K562 (cell line): ENCODE data around the gene HRAS. TPM values are rescaled to one million over a fixed set of nuclear protein-coding genes. Genes with fewer than 3 reads are reported as not detected.

Source experiments
- BDP1 ChIP-seq: IDR thresholded peaks from 3 replicates; pipeline ENCODE4 v1.6.1; 2011; ENCODE audit not compliant: insufficient read length, insufficient read depth
- GATA2 ChIP-seq: sonication (generic); formaldehyde crosslinking; IDR thresholded peaks from 2 replicates; pipeline ENCODE4 v1.4.0; 2020; ENCODE audit warnings: mild to moderate bottlenecking, missing genetic modification reagents
- NFE2 ChIP-seq: IDR thresholded peaks from 2 replicates; pipeline ENCODE4 v1.6.1; 2014; ENCODE audit warnings: antibody characterized with exemption, low read depth
- RNF219 ChIP-seq: fragments of 250-450 bp; sonication (Bioruptor Pico); IDR thresholded peaks from 2 replicates; pipeline ENCODE4 v1.5.0; 2022; ENCODE audit warnings: mild to moderate bottlenecking
- SAFB ChIP-seq: fragments of 200-400 bp; formaldehyde crosslinking; IDR thresholded peaks from 2 replicates; pipeline ENCODE4 v1.6.1; 2017; ENCODE audit warnings: low read depth, low read length, borderline replicate concordance
- SMAD3 ChIP-seq: fragments of 450-650 bp; formaldehyde crosslinking; conservative IDR thresholded peaks from 2 replicates; pipeline ENCODE4 v1.4.0; 2020; ENCODE audit warnings: mild to moderate bottlenecking
- SREBF2 ChIP-seq: sonication (generic); formaldehyde crosslinking; IDR thresholded peaks from 2 replicates; pipeline ENCODE4 v1.4.0; 2020; ENCODE audit warnings: mild to moderate bottlenecking, missing genetic modification reagents
- TAL1 ChIP-seq: fragments of 450-650 bp; IDR thresholded peaks from 2 replicates; pipeline ENCODE4 v1.6.1; 2016; ENCODE audit warnings: mild to moderate bottlenecking
- TOE1 ChIP-seq, 2 experiments: fragments of 450-650 bp in 1 of 2; sonication (generic) in 1 of 2; formaldehyde crosslinking in 1 of 2; IDR thresholded peaks; 2 replicates each; pipeline versions ENCODE4 v1.7.1 to v1.8.0; 2016 to 2022; ENCODE audit warnings: borderline replicate concordance in 2 of 2, mild to moderate bottlenecking in 2 of 2, antibody characterized with exemption in 1 of 2, inconsistent platforms in 1 of 2, low read depth in 1 of 2, missing genetic modification reagents in 1 of 2, moderate library complexity in 1 of 2
- ZEB2 ChIP-seq: fragments of 450-650 bp; IDR thresholded peaks from 2 replicates; pipeline ENCODE4 v1.6.1; 2016
- ZNF224 ChIP-seq: sonication (generic); formaldehyde crosslinking; IDR thresholded peaks from 2 replicates; pipeline ENCODE4 v1.8.0; 2022; ENCODE audit warnings: mild to moderate bottlenecking, missing genetic modification reagents
- polyA plus RNA-seq, 8 experiments: library from polyadenylated mRNA; depleted of rRNA in 4 of 8; stranded (reverse) in 5 of 8; unstranded in 3 of 8; fragments of >200 nt; fragmentation: Nextera tagmentation in 2 of 8; fragmentation: Illumina TruSeq in 1 of 8; extraction: Ambion mirVana in 2 of 8; extraction: Trizol in 1 of 8; gene quantifications; 2 replicates each; pipeline versions ENCODE4 v1.2.1 to v1.2.3, GENCODE V29; 2011 to 2014; ENCODE audit warnings: inconsistent platforms in 1 of 8, missing spikeins in 1 of 8
- total RNA-seq, 7 experiments: library from RNA; depleted of rRNA in 6 of 7; stranded (reverse); fragments of >200 nt in 6 of 7; fragmentation: Illumina TruSeq in 2 of 7; extraction: Trizol in 2 of 7; gene quantifications; 2 replicates each; pipeline versions ENCODE4 v1.2.1 to v1.2.3, GENCODE V29; 2011 to 2021; ENCODE audit warnings: low replicate concordance in 1 of 7
- TF ChIP-seq, protein P1 (sequence below): fragments of 250-450 bp; sonication (Bioruptor Pico); IDR thresholded peaks from 2 replicates; pipeline ENCODE4 v1.4.0; 2020; ENCODE audit warnings: borderline replicate concordance
- TF ChIP-seq, protein P2 (sequence below): sonication (generic); formaldehyde crosslinking; IDR thresholded peaks from 2 replicates; pipeline ENCODE4 v1.5.0; 2020; ENCODE audit warnings: missing genetic modification reagents

The HRAS gene
- total and polyA plus RNA-seq, 9 of the 15 experiments (the other 6 are each of a cell fraction or from before 2014, with no cell fraction given) = 2.8 to 73.5 (median 29.6) TPM

DNA sequence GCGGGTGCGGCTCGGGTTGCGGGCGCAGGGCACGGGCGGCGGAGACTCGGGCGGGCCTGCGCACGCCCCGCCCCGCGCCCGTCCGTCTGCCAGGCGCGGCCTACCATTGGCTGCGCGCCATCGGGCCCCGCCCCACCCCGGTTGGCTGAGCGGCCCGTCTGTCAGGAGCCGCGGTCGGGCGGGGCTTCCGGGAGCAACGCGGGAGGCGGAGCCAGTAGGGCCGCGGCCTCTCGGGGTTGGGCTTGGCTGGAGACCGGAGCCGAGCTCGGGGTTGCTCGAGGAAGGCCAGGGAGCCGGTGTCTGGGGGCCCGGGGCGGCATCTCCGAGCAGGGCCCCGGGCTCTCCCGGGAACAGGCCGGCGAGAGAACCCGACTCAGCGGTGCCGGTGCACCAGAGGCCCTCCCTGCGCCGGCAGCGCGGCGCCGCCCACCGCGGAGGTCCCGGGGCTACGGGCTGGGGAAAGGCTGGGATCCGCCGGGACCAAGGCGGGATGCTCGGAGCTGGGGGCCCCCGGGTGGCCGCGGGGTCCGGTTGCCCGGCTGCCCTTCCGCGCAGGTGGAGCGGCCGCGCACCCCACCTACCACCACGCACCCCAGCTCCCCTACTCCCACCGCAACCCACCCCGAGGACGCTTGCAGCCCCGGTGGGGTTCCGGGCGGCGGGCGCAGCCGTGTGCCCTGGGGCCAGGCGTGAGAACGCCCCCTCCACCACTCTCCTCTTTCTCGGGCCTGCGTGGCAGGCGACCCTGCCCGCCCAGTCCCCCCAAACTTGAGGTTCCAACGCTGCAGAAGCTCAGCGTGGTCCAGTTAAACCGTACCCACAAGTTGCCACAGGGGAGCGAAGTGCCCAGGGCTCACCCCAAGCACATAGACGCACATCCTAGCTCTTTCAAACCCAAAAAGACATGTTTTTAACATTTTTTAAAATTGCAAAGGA, at the start of gene HRAS (continued):
- TF ChIP-seq SMAD3 (CRISPR knock-in tag) = no peak
- TF ChIP-seq GATA2 (CRISPR knock-in tag) = no peak
- TF ChIP-seq, protein P1, sequence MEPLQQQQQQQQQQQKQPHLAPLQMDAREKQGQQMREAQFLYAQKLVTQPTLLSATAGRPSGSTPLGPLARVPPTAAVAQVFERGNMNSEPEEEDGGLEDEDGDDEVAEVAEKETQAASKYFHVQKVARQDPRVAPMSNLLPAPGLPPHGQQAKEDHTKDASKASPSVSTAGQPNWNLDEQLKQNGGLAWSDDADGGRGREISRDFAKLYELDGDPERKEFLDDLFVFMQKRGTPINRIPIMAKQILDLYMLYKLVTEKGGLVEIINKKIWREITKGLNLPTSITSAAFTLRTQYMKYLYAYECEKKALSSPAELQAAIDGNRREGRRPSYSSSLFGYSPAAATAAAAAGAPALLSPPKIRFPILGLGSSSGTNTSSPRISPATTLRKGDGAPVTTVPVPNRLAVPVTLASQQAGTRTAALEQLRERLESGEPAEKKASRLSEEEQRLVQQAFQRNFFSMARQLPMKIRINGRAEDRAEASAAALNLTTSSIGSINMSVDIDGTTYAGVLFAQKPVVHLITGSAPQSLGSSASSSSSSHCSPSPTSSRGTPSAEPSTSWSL = no peak
- TF ChIP-seq SAFB = 0 out of 2 replicates have a peak, but pooled peaks have one; percentile 7
- TF ChIP-seq ZEB2 = no peak
- TF ChIP-seq, protein P2, sequence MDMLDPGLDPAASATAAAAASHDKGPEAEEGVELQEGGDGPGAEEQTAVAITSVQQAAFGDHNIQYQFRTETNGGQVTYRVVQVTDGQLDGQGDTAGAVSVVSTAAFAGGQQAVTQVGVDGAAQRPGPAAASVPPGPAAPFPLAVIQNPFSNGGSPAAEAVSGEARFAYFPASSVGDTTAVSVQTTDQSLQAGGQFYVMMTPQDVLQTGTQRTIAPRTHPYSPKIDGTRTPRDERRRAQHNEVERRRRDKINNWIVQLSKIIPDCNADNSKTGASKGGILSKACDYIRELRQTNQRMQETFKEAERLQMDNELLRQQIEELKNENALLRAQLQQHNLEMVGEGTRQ (CRISPR knock-in tag) = no peak
- no peak for TF ChIP-seq BDP1
- no peak for TF ChIP-seq TAL1
- TF ChIP-seq SREBF2 (CRISPR knock-in tag) = no peak
- no peak for TF ChIP-seq ZNF224 (CRISPR knock-in tag)
- no peak for TF ChIP-seq RNF219
- TF ChIP-seq NFE2 = no peak
- TF ChIP-seq TOE1 (IDR thresholded peaks at IDR 0.05; ENCODE audit: borderline replicate concordance) = no peak
- TF ChIP-seq TOE1 (CRISPR knock-in tag; IDR thresholded peaks at IDR 0.05; ENCODE audit: borderline replicate concordance, low read depth) = no peak
